Midbrain (tissue), 1 donor: ENCODE measurements around the gene TMEM240.
"Not testable (repeated sequence)": the region's sequence is repeated elsewhere in the genome, so short reads cannot be mapped to it uniquely, and the experiment has no call there.

ENCODE experiments used
- DNase-seq: peaks from one replicate; lab custom pipeline; 2025; lab: John Stamatoyannopoulos, UW

Gene TMEM240

DNA sequence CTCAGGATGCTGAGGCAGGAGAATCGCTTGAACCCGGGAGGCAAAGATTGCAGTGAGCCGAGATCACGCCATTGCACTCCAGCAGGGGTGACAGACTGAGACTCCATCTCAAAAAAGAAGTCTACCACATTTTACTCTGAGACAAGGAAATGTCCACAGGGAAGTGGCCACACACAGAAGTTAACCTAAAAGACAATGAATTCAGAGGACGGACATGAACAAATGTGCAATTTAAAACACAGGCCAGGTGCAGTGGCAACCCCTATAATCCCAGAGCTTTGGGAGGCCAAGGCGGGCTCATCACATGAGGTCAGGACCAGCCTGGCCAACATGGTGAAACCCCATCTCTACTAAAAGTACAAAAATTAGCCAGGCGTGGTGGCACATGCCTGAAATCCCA is 17.3 kb upstream of the TMEM240 start:
- not testable (repeated sequence) for DNase-seq

DNA sequence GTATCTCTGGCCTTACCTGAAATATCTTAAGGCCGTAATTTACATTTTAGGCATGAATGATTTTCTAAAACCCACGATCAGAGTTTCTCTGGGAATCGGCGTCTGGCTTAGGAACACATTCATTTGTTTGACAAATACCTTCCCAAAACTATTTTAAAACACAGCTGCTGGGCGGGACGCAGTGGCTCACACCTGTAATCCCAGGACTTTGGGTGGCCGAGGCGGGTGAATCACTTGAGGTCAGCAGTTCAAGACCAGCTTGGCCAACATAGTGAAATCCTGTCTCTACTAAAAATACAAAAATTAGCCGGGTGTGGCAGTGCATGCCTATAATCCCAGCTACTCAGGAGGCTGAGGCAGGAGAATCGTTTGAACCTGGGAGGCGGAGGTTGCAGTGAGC is 16.5 kb upstream of the TMEM240 start:
- not testable (repeated sequence) for DNase-seq

DNA sequence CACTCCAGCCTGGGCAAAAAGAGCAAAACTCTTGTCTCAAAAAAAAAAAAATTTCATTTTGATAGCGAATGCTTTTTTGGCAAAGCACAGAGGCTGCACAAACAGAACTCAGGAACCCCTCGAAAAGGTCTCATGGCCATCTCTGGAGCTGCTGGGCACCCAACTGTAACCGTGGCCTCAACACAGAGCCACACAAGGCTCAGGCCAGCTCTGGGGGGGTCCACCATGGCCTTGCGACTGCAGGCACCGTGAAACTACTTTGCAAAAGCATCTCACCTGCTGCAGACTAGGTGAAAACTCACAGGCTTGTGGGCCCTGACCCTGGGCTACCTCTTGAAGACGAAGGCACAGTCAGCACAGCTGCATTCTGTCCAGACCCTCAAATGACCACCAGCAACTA is 16.1 kb upstream of the TMEM240 start:
- no peak for DNase-seq

DNA sequence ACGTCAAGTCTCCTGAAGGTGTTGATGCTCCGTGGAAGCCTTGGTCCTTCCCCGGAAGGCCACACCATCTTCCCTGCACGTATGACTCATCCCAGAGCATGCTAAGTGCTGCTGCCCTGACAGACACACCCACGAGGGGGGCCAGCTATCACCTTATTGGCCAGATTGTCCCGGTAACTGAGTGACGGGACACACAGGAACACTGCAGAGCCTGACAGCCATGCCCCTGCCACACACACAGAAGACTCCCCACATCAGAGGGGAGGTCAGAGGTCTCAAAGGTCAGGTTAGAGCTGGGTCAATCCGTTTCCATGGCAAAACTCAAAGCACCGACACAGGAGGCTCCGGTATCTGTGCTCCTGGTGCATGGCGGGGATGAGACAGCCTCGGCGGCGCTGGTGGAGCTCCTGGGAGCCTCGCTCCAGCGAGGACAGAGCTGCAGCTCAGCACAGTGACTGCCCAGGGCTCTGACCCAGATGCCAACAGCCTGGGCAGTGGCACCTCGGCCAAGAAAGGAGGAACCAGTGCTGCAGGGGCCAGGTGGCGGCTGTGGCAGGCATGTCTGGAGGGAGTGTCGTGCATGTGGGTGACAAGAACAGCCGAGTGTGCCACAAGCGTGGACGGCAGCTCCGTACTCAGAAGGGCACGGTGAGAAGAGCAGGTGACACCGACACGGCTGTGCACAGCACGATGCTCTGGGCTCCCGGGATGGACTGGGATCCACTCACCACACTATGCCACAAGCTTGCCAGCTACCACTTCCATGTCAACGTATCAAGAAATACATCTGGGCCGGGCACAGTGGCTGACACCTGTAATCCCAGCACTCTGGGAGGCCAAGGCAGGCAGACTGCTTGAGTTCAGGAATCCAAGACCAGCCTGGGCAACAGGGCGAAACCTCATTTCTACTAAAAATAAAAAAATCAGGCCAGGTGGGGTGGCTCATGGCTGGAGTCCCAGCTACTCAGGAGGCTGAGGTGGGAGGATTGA is 14.8 kb upstream of the TMEM240 start:
- DNase-seq: no peak

DNA sequence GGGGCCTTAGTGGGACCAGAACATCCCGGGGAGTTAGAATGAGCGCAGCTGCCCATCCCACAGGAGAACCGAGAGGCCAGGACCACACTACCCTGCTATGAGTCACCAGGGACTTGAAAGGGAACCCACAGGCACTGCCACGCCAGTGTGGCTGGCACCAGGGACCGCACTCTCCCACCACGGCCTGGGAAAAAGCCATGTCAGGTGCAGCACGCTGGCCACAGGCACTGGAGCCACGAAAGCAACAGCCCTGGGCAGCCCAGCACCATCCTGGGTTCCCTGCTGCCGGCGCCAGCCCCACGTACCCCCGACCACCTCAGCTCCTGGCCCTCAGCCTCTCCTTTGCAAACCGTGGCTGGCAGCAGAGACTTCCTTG is 14.1 kb upstream of the TMEM240 start:
- no peak for DNase-seq

DNA sequence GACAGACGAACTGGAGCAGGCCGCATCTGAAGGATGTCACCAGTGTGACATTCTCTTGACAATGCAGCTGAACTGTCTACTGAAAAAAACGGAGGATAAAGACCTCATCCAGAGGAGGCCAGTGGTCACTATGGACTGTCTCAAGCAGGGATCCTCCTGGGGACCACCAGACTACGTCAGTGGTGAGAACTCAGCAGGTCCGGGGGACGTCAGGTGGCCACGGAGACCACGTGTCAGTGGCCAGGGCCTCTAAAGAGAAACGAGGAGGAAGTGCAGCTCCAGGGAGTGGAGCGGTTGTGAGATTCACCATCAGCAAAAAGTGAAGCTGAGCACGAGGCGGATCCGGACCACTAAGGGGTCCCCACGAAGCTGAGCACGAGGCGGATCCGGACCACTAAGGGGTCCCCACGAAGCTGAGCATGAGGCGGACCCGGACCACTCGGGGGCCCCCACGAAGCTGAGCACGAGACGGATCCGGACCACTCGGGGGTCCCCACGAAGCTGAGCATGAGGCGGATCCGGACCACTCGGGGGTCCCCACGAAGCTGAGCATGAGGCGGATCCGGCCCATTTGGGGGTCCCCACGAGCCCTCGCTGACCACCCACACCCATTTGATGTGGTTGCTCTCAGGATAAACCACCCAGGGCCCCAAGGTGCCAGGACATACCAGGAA is 13.5 kb upstream of the TMEM240 start:
- DNase-seq: no peak

DNA sequence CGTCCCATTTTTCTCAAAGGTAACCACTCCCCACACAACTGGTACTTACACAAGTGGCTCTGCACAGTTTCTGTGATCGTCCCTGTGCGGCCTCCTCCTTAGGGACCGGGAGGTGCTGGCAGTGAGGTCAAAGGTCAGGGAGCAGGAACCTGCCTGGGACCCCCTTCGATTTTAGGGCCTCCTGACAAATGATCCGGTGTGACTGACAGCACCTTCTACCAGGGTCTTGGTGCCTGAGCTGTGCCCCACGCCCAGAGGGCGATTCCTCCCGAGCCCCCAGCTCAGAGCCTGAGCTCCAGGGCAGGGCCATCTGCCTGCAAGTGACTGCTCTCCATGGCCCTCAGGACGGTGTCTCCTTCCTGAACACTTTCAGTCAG is 11.8 kb upstream of the TMEM240 start:
- no peak for DNase-seq

DNA sequence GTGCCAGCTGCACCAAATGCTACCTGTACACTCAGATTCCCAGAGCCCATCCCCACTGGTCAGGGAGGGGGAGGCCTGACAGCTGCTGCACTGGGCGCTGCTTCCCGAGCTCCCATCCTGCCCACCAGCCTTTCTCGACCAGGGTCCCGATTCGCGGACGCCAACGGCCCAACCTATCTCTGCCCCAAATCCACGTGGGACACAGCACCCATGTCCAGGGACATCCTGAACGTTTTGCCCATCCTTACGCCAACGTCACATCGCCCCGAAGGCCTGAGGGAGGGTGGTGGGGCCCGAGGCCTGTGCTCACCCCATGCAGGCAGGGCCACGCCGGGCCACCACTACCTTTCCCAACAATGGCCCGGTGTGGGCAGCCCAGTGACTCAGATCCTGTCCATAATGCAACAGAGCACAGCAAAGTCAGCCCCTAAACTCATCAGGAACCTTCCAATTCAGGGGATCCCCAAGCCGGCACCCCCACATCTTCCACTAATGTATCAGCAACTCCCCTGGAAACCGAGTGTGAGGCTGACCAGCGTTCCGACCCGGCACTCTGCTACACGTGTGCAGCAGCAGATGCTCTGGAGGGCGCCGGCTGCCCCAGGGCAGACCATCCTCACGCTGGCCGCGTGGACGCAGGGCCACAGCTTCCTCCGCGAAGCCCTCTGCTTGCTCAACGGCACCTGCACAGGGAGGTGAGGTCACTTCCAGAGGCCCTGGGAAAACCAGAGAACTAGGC is 11.3 kb upstream of the TMEM240 start:
- no peak for DNase-seq

DNA sequence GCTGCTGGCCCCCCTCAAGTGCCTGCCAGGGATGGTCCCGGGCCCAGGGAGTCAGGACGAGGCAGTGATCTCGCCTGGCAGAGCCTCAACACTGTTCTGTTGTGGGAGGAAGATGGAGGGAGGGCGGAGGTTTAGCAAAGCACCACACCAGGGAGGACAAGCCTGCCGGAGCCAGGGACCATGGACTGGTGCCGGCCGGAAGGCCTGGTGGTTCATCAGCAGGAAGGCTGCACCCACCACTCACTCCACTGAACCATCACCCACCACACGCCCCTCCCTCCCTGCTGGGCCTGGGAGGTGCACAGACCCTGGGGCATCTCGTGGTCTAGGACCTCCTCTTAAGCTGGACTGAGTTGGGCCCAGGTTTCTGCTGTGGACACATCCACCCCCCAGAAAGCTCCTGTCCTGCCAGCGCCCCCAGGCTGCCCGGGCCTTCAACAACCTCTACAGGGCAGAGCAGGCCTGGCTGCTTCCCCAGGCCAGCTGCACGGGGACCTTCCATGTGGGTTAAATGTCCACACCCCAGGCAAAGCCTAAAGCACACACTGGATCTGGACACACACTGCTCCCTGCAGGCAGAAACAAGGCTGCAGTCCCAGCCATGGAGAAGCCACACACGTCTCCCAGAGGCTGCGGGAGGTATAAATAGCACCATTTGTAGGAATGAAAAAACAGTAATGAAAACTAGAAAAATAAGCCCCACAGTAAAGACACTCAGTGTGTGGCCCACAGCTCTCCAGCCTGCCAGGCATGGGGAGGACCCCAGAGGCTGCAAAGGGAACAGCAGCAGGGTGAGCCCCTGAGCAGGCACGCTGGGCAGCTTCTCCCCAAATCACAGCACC is 10.4 kb upstream of the TMEM240 start:
- DNase-seq: peak; percentile 13

DNA sequence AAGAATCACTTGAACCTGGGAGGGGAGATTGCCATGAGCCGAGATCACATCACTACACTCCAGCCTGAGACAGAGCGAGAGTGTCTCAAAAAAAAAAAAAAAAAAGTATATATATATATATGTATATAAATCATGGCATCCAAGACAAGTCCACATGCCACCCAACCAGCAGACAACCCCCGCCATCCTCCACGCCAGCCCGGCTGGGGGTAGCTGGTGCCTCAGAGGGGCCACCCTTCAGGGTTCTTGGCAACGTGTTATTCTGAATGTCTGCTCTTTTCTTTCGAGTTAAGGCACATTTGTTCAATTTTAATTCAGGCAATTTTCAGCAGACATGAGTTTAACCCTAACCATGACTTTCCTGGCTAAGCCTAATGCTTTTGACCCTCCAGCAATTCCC is 9.7 kb upstream of the TMEM240 start:
- DNase-seq: no peak

DNA sequence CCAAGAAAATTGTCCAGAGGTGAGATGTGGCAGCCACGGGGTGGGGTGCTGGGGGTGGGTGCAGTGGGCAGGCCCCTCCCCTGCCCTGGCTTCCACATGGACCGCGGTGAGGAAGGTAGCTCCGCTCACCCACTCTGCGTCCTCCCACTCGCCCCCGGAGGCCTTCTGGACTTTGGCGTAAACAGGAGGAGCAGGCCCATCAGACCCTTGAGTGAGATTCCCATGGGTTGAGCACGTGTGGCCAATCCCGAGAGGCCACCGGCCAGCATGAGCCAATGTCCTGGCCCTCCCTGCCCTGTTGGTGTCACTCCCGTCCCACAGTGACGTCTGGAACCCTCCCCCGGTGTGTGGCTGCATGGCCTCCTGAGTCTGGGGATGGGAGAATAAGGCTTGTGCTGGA is 8.2 kb upstream of the TMEM240 start:
- no peak for DNase-seq

DNA sequence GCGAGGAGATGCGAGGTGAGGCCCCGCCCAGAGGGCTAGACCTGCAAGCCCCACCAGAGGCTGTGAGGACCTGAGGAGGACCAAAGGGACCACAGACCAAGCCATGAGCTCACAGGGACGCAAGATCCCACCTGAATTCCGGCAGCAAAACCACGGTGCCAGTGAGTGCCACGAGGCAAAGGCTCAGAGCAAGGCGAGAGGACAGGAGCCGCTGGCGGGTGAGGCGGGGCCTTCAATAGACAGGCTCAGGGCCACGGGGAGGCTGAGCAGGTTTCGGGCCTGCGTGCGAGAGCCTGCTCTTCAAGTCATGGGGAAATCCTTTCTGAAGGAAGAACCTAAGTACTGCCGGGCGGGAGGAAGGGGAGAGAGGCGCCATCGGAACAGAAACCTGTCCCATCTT is 7.1 kb upstream of the TMEM240 start:
- no peak for DNase-seq

DNA sequence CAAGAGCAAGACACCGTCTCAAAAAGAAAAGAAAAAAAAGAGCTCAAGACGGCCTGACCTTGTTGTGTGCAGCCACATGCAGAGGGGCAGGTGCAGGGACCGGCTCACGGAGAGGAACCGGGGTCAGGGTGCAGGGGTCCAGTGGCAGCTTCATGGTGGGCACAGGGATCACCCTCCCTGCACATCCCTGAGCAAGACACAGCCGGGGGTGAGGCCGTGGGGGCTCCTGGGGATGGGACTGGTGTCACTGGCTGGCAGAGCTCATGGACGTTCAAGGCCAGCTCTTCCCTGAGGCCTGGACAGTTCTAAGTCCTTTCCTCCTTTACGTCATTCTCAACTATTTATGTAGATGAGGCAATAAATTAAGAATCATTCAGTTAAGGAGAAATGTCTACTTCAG is 6.6 kb upstream of the TMEM240 start:
- DNase-seq: no peak

DNA sequence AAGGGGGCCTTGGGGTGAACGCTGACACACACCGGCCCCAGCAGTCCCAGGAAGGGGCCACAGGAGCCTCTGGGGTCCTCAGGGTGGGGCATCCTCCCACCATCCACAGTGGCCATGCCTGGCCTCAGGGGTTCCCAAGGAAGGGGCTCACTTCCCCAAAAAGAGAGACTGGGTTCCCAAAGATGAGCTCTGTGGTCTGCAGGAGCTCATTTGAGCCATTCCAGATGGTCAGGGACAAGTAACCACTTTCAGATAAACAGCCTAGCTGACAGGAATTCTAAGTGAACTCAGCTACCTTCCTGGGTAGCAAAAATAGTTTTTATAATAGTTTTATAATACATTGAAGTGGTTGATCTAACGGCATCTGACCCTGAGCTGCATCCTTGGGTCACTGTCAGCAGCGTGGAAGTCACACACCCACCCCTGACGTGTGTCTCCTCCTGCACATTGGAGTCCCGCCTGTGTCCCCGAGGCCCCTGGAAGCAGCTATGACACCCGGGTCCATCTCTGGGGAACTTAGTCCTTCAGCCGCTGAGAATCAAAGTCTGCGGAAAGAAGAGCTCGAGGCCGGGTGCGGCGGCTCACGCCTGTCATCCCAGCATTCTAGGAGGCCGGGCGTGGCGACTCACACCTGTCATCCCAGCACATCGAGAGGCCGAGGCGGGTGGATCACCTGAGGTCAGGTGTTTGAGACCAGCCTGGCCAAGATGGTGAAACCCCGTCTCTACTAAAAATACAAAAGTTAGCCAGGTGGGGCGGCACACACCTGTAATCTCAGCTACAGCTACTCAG is 5.7 kb upstream of the TMEM240 start:
- DNase-seq: no peak

DNA sequence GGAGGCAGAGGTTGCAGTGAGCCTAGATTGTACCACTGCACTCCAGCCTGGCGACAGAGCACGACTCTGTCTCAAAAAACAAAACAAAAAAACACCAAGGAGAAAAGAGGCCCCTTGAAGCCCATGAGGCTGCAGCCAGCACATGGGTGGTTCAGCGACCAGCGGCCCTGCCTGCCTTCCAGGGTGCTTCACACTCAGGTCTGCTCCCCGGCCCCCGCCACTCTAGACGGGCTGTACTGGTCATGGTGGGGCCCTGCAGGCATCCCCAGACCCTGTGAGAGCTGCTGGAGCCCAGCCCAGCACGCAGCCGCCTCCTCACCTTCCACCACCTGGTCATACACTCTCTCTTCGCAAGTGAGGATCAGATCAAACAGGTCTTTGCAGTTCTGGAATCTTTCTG is 4.1 kb upstream of the TMEM240 start:
- DNase-seq: no peak

DNA sequence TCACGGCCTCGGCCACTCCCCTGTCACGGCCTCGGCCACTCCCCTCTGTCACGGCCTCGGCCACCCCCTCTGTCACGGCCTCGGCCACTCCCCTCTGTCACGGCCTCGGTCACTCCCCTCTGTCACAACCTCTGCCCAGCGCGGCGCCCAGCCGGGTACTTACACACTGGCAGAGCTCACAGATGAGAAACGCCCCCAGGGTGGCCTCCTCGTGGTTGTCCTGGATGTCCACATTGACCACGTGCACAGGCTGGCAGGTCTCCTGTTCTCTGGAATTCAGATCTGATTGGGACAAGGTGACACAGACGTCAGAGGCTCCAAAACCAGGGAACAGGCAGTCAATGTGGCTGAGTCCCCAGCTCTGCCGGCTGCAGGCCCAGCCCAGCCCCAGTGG is 3.3 kb upstream of the TMEM240 start:
- DNase-seq: no peak

DNA sequence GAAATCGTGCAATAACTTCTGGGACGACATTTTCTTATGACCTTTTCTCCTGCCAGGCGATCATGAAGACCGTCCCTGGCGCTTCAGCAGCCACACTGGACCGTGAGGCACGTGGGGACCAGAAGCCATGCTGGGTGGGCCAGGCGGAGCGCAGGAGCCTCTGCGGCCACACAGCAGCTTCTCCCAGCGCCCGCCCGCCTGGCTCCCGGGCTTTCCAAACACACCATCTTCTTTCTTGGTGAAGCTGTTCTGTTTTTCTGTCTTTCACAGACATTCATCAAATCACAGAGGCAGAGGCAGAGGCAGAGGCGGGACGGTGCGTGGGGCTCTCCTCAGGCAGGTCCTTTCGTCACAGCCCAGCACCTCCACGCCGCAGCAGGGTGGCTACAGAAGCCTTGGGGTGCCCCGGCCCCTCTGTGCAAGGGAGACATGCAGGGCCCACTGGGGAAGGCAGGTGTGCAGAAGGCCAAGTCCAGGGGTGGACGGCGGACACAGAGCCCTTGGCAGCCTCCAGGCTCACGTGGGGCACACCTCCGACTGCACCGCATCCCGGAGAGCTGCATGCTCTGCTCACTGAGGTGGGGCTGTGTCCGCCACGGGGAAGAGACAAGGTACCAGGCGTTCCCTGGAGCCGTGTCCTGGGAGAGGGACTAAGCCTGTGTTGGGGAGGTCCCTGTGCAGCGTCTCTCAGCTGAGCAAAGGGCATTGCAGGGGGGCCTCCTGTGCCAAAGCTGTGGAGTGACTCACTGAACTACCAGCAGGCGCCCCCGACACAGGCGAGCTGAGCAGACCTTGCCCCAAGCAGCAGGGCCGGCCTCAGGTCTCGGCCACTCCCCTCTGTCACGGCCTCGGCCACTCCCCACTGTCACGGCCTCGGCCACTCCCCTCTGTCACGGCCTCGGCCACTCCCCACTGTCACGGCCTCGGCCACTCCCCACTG is 2.6 kb upstream of the TMEM240 start:
- DNase-seq: no peak

DNA sequence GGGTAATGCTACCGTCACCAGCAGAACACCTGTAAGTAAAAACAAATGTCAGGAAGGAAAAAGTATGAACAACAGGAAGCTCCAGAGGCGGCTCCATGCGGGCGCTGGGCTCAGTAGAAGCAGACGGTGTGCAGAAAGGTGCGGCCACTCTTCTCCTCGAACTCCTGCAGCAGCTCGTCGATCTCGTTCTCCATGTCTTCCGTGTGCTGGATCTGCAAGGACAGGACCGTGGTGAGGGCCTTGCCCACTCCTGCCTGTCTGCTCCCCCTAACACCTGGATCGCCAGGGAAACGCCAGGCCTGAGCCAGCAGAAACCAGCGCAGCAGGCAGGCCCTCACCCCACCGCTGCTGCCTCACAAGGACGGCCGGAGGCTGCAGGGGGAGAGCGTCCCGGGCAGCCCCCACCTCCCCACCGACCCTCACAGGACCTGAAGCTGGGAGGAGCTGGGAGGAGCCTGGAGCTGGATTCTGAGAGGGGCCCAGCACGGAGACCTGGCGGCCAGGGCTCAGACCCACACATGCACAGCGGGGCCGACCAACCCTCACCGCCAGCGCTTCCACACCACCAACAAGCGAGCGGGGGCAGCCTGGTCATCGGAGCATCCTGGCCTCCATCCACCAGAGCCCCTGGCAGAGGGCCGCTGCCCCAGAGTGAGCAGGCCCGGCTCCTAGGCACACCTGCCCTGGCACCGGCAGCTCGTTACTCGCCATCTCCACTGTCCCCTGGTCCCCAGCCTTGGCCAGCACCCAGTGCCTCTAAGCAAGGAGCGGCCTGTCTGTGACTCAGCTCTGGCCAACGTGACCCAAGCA is 1.7 kb upstream of the TMEM240 start:
- no peak for DNase-seq
